Thyroid gland (tissue), 4 donors: ENCODE results near the gene PCIF1. TPM values are rescaled to one million over a fixed set of nuclear protein-coding genes. Genes with fewer than 3 reads are reported as not detected.

ENCODE experiments used
- DNase-seq, 2 donors: peaks; one replicate each; pipeline ENCODE4 v3.0.0-alpha.2; 2019
- H3K27ac ChIP-seq, 3 donors: fragments of 200-600 bp; sonication (generic); 1 replicate in 2 of 3; 2 replicates in 1 of 3; pipeline ENCODE4 v1.5.1; 2016 to 2019; ENCODE audit warnings: mild to moderate bottlenecking in 1 of 3, moderate library complexity in 1 of 3
- H3K27me3 ChIP-seq: fragments of 200-600 bp; sonication (generic); one replicate; pipeline ENCODE4 v1.5.1; 2019
- H3K36me3 ChIP-seq, 2 donors: fragments of 200-600 bp; sonication (generic); one replicate each; pipeline ENCODE4 v1.5.1; 2016 to 2019
- H3K4me1 ChIP-seq, 2 donors: fragments of 200-600 bp; sonication (generic); one replicate each; pipeline ENCODE4 v1.5.1; 2017 to 2019
- H3K4me3 ChIP-seq, 3 donors: fragments of 200-600 bp; sonication (generic); replicated peaks in 1 of 3; 1 replicate in 2 of 3; 2 replicates in 1 of 3; pipeline ENCODE4 v1.5.1; 2016; ENCODE audit warnings: mild to moderate bottlenecking in 1 of 3
- H3K9me3 ChIP-seq: fragments of 200-600 bp; sonication (generic); one replicate; pipeline ENCODE4 v1.5.1; 2017
- CTCF ChIP-seq, 6 experiments: fragments of 200-600 bp in 3 of 6; fragments of 450-650 bp in 3 of 6; sonication (generic) in 3 of 6; IDR thresholded peaks; one replicate each; pipeline ENCODE4 v1.5.1; 2016 to 2019; ENCODE audit warnings: antibody characterized with exemption in 6 of 6, mild to moderate bottlenecking in 2 of 6, inconsistent platforms in 1 of 6, moderate library complexity in 1 of 6
- POLR2A ChIP-seq, 2 donors: fragments of 450-650 bp; IDR thresholded peaks; one replicate each; pipeline ENCODE4 v1.6.1; 2017; ENCODE audit warnings: antibody characterized with exemption in 2 of 2, mild to moderate bottlenecking in 2 of 2, moderate library complexity in 1 of 2
- WGBS, 2 donors: methylation state at CpG; one replicate each; pipeline ENCODE4 v1.1.5; 2017; 5-methylcytosine and 5-hydroxymethylcytosine counted together
- intact Hi-C: fragments of 100-400 bp; cut with DNase I; formaldehyde crosslinking; loops from one replicate; pipeline ENCODE4 v1.15.1; 2023
- total RNA-seq, 4 donors: library from RNA; depleted of rRNA; stranded (reverse); fragments of >200 nt; gene quantifications; one replicate each; pipeline ENCODE4 v1.2.3, GENCODE V29; 2016

PCIF1 gene
- total RNA-seq, 4 donors from 2014 or later: 28.1 to 63.6 (median 49.1) TPM

- H3K9me3 ChIP-seq: no peaks in the 10 kb centered on the region
- peaks cover 8 to 22% of the 10 kb centered on the region in 2 donors for H3K4me1 ChIP-seq
- DNase-seq: no peak
- intact Hi-C loops: no loop called here
- no peaks in the 10 kb centered on the region for H3K27me3 ChIP-seq
- no peak overlapping the region for H3K4me3 ChIP-seq
- WGBS, 2 donors: 84 to 89% methylated on average over 19 to 22 of the region's 22 CpGs
- no peak for TF ChIP-seq POLR2A (IDR thresholded peaks at IDR 0.05)
- TF ChIP-seq CTCF (IDR thresholded peaks at IDR 0.05): no peak
- H3K36me3 ChIP-seq: no peaks in the 10 kb centered on the region
- no peak overlapping the region for H3K27ac ChIP-seq
These were observed 24.4 kb upstream of the PCIF1 start for GRCh38 chr20:45909817-45910669.

- peaks cover 8 to 22% of the 10 kb centered on the region in 2 donors for H3K4me1 ChIP-seq
- DNase-seq: peak; percentile 73 to 77
- peak overlapping the region in 2 of 3 donors; percentile 31 to 32 for H3K4me3 ChIP-seq
- whole genome bisulfite sequencing, 2 donors: 7 to 9% methylated on average over 30 to 41 of the region's 43 CpGs
- TF ChIP-seq CTCF (IDR thresholded peaks at IDR 0.05) (no peak), POLR2A (IDR thresholded peaks at IDR 0.05) (peak in 1 of 2 donors; percentile 36)
- H3K9me3 ChIP-seq: no peaks in the 10 kb centered on the region
- no peaks in the 10 kb centered on the region for H3K36me3 ChIP-seq
- H3K27me3 ChIP-seq: no peaks in the 10 kb centered on the region
- intact Hi-C loops: no loop called here
- H3K27ac ChIP-seq: peak overlapping the region; percentile 33 to 76 (median 71)
These were observed 23.6 kb upstream of the PCIF1 start for GRCh38 chr20:45910670-45911485.

GRCh38 chr20:45911486-45912343 is 22.8 kb upstream of the PCIF1 start, which contains the start of gene PLTP:
PLTP (minus strand) TSS chr20:45912155; CDS start chr20:45911452, 703 bp downstream.
- DNase-seq: peak; percentile 32 to 36
- Histone ChIP-seq H3K36me3 (no peaks in the 10 kb centered on the region), H3K27me3 (no peaks in the 10 kb centered on the region), H3K9me3 (no peaks in the 10 kb centered on the region), H3K27ac (peak within 1 kb of the TSS; percentile 33 to 76 (median 71)), H3K4me1 (peaks cover 8 to 22% of the 10 kb centered on the region in 2 donors), H3K4me3 (peak within 1 kb of the TSS in 2 of 3 donors; percentile 31 to 32)
- intact Hi-C loops: no loop called here
- 1 to 3% methylated on average over 25 to 33 of the region's 58 CpGs for WGBS, 2 donors
- TF ChIP-seq CTCF (IDR thresholded peaks at IDR 0.05) (no peak), POLR2A (IDR thresholded peaks at IDR 0.05) (peak in 1 of 2 donors; percentile 17)

GRCh38 chr20:45912344-45912682 is 22.2 kb upstream of the PCIF1 start:
- peak overlapping the region in 1 of 3 donors; percentile 71 for H3K27ac ChIP-seq
- H3K9me3 ChIP-seq: no peaks in the 10 kb centered on the region
- WGBS, 2 donors: 14 to 19% methylated on average over 4 of the region's 4 CpGs
- intact Hi-C loops: no loop called here
- H3K4me3 ChIP-seq: peak overlapping the region in 1 of 3 donors; percentile 32
- H3K36me3 ChIP-seq: no peaks in the 10 kb centered on the region
- no peak for TF ChIP-seq CTCF (IDR thresholded peaks at IDR 0.05)
- no peak for TF ChIP-seq POLR2A (IDR thresholded peaks at IDR 0.05)
- no peak for DNase-seq
- H3K27me3 ChIP-seq: no peaks in the 10 kb centered on the region
- peaks cover 8 to 22% of the 10 kb centered on the region in 2 donors for H3K4me1 ChIP-seq
